ENCODE data around the gene FSTL5. TPM values are rescaled to one million over a fixed set of nuclear protein-coding genes. Genes with fewer than 3 reads are reported as not detected.

Gene FSTL5
- total RNA-seq, 1 donor from 2014 or later = not detected

DNA sequence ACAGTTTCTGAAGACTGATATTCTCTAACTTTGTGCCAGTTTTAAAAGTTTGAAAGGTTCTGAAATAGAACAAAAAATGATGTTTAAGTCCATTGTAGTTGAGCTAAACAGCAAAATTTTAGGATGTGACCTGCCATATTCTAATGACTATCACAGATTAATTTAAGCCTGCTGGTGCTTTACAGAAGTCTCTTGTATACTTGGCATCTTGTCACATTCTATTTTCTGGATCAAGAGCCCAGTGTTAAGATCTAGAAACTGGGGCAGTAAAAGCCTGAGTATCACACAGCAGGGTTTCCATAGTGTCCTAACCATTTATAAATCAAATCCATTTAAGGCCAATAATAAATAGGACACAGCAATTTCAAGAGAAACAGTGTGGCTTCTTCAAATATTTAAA is 12.4 kb downstream of the FSTL5 start:
- Mint-ChIP-seq H3K9me3 (no peaks in the 10 kb centered on the region), H3K27me3 (no peaks in the 10 kb centered on the region), H3K4me3 (no peak overlapping the region), H3K36me3 (ENCODE audit: low read depth) (no peaks in the 10 kb centered on the region), H3K27ac (no peak overlapping the region), H3K4me1 (no peaks in the 10 kb centered on the region)
- ATAC-seq (ENCODE audit: low read depth) = no peak
- POLR2A ChIA-PET = no interaction called here
- CTCF ChIA-PET = no interaction called here
- TF ChIP-seq, protein P1, sequence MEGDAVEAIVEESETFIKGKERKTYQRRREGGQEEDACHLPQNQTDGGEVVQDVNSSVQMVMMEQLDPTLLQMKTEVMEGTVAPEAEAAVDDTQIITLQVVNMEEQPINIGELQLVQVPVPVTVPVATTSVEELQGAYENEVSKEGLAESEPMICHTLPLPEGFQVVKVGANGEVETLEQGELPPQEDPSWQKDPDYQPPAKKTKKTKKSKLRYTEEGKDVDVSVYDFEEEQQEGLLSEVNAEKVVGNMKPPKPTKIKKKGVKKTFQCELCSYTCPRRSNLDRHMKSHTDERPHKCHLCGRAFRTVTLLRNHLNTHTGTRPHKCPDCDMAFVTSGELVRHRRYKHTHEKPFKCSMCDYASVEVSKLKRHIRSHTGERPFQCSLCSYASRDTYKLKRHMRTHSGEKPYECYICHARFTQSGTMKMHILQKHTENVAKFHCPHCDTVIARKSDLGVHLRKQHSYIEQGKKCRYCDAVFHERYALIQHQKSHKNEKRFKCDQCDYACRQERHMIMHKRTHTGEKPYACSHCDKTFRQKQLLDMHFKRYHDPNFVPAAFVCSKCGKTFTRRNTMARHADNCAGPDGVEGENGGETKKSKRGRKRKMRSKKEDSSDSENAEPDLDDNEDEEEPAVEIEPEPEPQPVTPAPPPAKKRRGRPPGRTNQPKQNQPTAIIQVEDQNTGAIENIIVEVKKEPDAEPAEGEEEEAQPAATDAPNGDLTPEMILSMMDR (IDR thresholded peaks at IDR 0.05) = no peak
- intact Hi-C loops (cut with micrococcal nuclease) = no loop called here
- no peak for DNase-seq

DNA sequence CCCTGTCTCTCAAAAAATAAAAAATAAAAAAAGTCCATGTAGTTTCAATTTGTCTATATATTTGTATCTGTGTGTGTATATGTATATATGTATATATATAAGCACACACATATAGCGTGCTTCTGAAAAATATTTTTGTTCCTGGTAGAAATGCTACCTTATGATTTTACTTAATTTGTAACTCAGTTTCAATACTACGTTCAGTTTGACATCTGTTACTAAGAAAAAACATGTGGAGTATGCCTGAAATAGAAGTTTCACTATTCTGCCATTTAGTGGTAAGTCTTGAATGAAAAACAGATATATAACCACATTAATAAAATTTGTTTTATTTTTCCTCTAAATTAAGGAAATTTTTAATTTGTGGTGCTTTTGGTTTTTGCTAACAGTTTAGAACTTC is 14.2 kb downstream of the FSTL5 start:
- no peak overlapping the region for H3K27ac Mint-ChIP-seq
- no peaks in the 10 kb centered on the region for H3K36me3 Mint-ChIP-seq (ENCODE audit: low read depth)
- CTCF ChIA-PET = no interaction called here
- no peaks in the 10 kb centered on the region for H3K27me3 Mint-ChIP-seq
- H3K4me3 Mint-ChIP-seq = no peak overlapping the region
- H3K9me3 Mint-ChIP-seq = no peaks in the 10 kb centered on the region
- no peaks in the 10 kb centered on the region for H3K4me1 Mint-ChIP-seq
- DNase-seq (no peak), ATAC-seq (ENCODE audit: low read depth) (no peak)
- intact Hi-C loops (cut with micrococcal nuclease) = no loop called here
- TF ChIP-seq, protein P1 (IDR thresholded peaks at IDR 0.05) = no peak
- POLR2A ChIA-PET = no interaction called here

DNA sequence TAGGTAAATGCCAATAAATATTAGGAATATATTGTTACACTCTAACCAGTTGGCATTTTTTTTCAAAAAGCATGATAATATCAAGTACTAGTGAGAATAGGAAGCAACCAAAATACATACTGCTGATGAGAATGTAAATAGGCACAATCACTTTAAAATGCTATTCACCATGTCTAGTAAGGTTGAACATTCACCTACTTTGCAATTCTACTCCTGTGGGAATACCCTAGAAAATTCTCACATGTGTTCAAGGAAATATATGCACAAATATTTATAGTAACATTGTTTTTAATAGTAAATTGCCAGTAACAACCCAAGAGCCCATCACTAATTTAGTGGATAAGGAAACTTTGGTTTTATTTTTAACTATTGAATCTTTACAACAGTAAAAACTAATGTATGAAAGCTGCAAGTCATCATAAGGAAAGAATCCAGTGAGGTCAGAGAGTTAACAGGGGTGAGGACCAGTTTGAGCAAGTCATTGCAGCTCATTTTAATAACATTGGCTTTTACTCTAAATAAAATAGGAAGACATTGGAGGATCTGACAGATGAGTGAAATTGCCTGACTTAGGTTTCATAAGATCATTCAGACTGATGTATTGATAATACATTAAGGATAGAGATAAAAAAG is 23.6 kb downstream of the FSTL5 start:
- H3K9me3 Mint-ChIP-seq = peaks cover 3% of the 10 kb centered on the region
- no peaks in the 10 kb centered on the region for H3K4me1 Mint-ChIP-seq
- no peak overlapping the region for H3K4me3 Mint-ChIP-seq
- intact Hi-C loops (cut with micrococcal nuclease) = no loop called here
- H3K36me3 Mint-ChIP-seq (ENCODE audit: low read depth) = no peaks in the 10 kb centered on the region
- ATAC-seq (ENCODE audit: low read depth) (no peak), DNase-seq (no peak)
- POLR2A ChIA-PET = no interaction called here
- H3K27ac Mint-ChIP-seq = no peak overlapping the region
- no peaks in the 10 kb centered on the region for H3K27me3 Mint-ChIP-seq
- TF ChIP-seq, protein P1 (IDR thresholded peaks at IDR 0.05) = no peak
- CTCF ChIA-PET = no interaction called here

DNA sequence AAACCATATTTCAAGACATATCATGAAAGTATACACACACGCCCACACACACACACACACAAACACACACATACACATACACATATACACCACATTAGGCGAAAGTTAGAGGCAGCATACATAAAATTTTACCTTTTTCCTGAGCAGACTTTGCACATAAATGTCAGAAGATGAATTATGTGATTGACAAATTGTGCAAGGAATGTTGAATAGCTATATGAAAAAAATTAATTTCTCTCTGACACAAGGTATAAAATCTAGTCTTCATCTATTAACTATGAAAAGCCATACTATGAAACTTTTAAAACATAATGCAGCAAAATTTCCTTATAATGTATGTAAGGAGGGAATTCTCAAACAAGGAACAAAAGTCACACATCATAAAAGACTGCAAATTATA is 24.4 kb downstream of the FSTL5 start:
- Mint-ChIP-seq H3K27ac (no peak overlapping the region), H3K4me3 (no peak overlapping the region), H3K36me3 (ENCODE audit: low read depth) (no peaks in the 10 kb centered on the region), H3K27me3 (no peaks in the 10 kb centered on the region), H3K4me1 (no peaks in the 10 kb centered on the region), H3K9me3 (peaks cover 3% of the 10 kb centered on the region)
- intact Hi-C loops (cut with micrococcal nuclease) = no loop called here
- CTCF ChIA-PET = no interaction called here
- TF ChIP-seq, protein P1 (IDR thresholded peaks at IDR 0.05) = no peak
- ATAC-seq (ENCODE audit: low read depth) = no peak
- POLR2A ChIA-PET = no interaction called here
- DNase-seq = no peak

DNA sequence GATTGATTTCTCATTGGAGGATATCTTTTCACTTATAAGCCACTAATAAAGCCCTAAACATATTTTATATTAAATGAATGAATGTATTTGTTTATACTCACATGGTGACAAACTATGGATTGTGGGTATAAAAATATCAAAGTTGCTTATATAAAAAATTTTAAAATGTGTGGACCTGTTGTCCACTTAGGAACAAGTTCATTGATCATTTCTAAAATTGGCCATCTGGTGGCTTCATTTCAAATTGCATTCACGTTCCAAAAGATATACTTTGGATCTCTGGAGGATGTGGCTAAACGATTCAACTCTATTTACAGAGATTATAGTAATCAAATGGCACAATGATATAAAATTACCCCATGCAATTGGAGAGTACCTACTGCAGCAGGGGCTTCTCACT is 32.5 kb downstream of the FSTL5 start:
- intact Hi-C loops (cut with micrococcal nuclease) = no loop called here
- Mint-ChIP-seq H3K27ac (no peak overlapping the region), H3K4me3 (no peak overlapping the region), H3K9me3 (peaks cover 3% of the 10 kb centered on the region), H3K27me3 (no peaks in the 10 kb centered on the region), H3K4me1 (no peaks in the 10 kb centered on the region), H3K36me3 (ENCODE audit: low read depth) (no peaks in the 10 kb centered on the region)
- DNase-seq (no peak), ATAC-seq (ENCODE audit: low read depth) (no peak)
- TF ChIP-seq, protein P1 (IDR thresholded peaks at IDR 0.05) = no peak
- POLR2A ChIA-PET = no interaction called here
- CTCF ChIA-PET = no interaction called here
